IPS-18a (cell line): Measurements from ENCODE around the gene HTATIP2.

Experiments used
- H3K27ac ChIP-seq: one replicate; pipeline ENCODE4 v1.5.1; 2013; ENCODE audit warnings: low read length
- H3K27me3 ChIP-seq: one replicate; pipeline ENCODE4 v1.6.1; 2013; ENCODE audit warnings: mild to moderate bottlenecking, low read length; ENCODE audit not compliant: control insufficient read depth, insufficient read depth
- H3K36me3 ChIP-seq: one replicate; pipeline ENCODE4 v1.6.1; 2013; ENCODE audit warnings: low read depth, low read length; ENCODE audit not compliant: control insufficient read depth
- H3K4me1 ChIP-seq: one replicate; pipeline ENCODE4 v1.6.1; 2013; ENCODE audit warnings: low read depth, low read length; ENCODE audit not compliant: control insufficient read depth
- H3K4me3 ChIP-seq: one replicate; pipeline ENCODE4 v1.5.1; 2013; ENCODE audit warnings: low read length
- H3K9ac ChIP-seq: one replicate; pipeline ENCODE4 v1.6.1; 2013; ENCODE audit warnings: mild to moderate bottlenecking, low read length, moderate library complexity
- H3K9me3 ChIP-seq: one replicate; pipeline ENCODE4 v1.6.1; 2013; ENCODE audit warnings: low read depth, low read length; ENCODE audit not compliant: control insufficient read depth

Gene HTATIP2

DNA sequence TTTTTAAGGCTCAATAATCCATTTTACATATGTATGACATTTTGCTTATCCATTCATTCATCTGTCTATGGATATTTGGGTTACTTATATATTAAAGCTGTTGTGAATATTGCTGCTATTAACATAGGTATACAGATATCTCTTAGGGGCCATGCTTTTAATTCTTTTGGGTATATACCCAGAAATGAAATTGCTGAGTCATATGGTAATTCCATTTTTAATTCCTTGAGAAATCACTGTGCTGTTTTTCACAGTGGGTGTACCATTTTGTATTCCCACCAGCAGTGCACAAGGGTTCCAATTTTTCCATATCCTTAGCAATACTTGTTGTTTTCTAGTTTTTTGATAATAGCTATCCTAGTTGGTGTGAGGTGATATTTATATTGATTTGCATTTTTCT lies 43.0 kb downstream of the HTATIP2 start:
- Histone ChIP-seq H3K9me3 (no peaks in the 10 kb centered on the region), H3K9ac (no peak overlapping the region), H3K4me1 (no peaks in the 10 kb centered on the region), H3K27ac (no peak overlapping the region), H3K27me3 (no peaks in the 10 kb centered on the region), H3K36me3 (peaks cover 31% of the 10 kb centered on the region), H3K4me3 (no peak overlapping the region)

DNA sequence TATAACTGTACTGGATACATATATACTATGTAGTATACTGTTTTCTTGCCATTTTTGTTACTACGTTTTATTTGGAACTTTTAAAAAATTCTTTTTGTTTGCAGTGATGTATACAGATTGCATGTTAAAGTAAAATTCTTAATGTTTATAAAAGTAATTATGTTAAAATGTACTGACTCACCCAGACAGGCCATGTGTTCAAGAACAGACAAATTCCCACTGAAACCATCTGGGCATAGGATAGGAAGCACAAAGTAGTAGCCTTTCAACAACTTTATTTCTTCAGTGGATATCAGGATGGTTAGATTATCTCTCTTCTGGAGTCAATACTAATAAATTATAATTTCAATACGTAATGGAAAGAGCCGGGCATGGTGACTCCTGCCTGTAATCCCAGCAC lies 43.8 kb downstream of the HTATIP2 start:
- Histone ChIP-seq H3K9ac (no peak overlapping the region), H3K36me3 (peaks cover 31% of the 10 kb centered on the region), H3K4me3 (no peak overlapping the region)

DNA sequence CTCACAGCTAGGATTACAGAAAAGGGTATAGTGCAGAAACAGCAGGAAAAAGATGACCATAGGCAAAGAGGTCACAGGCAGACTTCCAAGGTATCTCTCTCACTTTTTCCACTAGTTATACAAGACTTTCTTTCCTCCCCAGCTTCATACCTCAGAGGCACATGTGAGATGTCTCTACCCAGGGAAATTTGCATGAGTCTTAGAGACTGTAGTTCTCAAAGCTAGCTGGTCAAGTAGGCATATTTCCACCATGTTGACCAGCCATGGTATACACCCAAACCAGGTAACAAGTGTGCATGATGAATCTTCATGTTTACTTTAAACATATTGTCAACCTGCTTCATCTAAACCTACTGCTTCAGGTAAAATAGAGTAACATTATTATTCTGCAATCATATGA lies 51.9 kb downstream of the HTATIP2 start:
- H3K4me3 ChIP-seq: no peak overlapping the region
- H3K27me3 ChIP-seq: no peaks in the 10 kb centered on the region
- no peak overlapping the region for H3K9ac ChIP-seq
- peaks cover 4% of the 10 kb centered on the region for H3K36me3 ChIP-seq
- H3K27ac ChIP-seq: no peak overlapping the region
- H3K9me3 ChIP-seq: no peaks in the 10 kb centered on the region
- no peaks in the 10 kb centered on the region for H3K4me1 ChIP-seq

More for the DNA sequence above, 43.8 kb downstream of the HTATIP2 start:
- Histone ChIP-seq H3K9me3 (no peaks in the 10 kb centered on the region), H3K27ac (no peak overlapping the region), H3K4me1 (no peaks in the 10 kb centered on the region), H3K27me3 (no peaks in the 10 kb centered on the region)

DNA sequence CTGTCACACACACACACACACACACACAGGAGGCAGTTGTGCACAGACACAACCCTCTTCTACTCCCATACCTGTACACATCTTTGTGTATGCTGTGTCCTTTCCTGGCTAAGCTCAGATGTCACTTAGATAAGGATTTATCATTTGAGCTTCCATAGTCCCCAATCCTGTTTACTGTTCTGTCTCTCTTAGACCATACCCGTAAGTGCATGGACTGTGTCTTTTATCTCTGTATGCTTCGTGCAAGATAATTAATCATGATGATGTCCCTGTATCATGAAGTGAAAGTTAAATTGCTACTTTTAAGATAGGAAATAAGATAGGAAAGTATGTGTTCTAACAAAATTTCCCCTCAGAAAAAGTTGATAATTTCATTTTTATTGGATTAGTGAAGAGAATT lies 54.3 kb downstream of the HTATIP2 start:
- no peaks in the 10 kb centered on the region for H3K9me3 ChIP-seq
- no peak overlapping the region for H3K4me3 ChIP-seq
- H3K27ac ChIP-seq: no peak overlapping the region
- peaks cover 4% of the 10 kb centered on the region for H3K36me3 ChIP-seq
- H3K4me1 ChIP-seq: no peaks in the 10 kb centered on the region
- H3K9ac ChIP-seq: no peak overlapping the region
- no peaks in the 10 kb centered on the region for H3K27me3 ChIP-seq

DNA sequence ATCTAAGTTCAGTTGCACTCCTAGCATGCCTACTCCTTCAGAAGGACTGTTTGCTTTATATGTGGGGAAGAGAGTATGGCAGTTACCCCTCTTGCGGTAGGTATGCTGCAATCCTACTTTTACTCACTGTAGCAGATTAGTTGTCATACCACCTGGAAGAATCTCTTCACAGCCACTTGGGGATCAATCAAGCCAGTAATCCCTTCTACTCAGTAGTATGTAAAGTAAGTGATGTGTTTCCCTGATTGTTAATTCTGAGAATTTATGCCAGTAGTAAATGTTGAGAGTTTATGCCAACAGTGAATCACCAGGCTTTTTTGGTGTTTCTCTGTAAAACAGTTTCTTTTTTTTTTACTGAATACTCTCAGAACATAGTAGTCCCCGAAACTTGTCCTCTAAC lies 58.4 kb downstream of the HTATIP2 start:
- Histone ChIP-seq H3K27me3 (no peaks in the 10 kb centered on the region), H3K9me3 (no peaks in the 10 kb centered on the region), H3K4me1 (no peaks in the 10 kb centered on the region), H3K27ac (no peak overlapping the region), H3K4me3 (no peak overlapping the region), H3K36me3 (peaks cover 22% of the 10 kb centered on the region), H3K9ac (no peak overlapping the region)

DNA sequence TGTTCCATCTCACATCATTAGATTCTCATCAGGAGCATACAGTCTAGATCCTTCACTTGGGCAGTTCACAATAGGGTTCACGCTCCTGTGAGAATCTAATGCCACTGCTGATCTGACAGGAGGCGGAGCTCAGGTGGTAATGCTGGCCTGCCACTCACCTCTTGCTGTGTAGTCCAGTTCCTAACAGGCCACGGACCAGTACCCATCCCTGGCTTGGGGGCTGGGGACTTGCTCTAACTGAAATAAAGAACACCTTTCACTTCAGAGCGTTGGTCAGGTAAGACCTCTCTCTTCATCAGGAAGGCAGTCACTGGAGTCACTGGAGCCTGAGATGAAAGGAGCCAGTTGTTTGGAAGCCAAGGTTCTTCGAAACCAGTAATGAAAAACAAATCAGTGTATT lies 65.7 kb downstream of the HTATIP2 start:
- H3K36me3 ChIP-seq: peaks cover 16% of the 10 kb centered on the region
- no peak overlapping the region for H3K27ac ChIP-seq
- H3K27me3 ChIP-seq: no peaks in the 10 kb centered on the region
- H3K9me3 ChIP-seq: no peaks in the 10 kb centered on the region
- no peak overlapping the region for H3K4me3 ChIP-seq
- H3K4me1 ChIP-seq: no peaks in the 10 kb centered on the region
- H3K9ac ChIP-seq: no peak overlapping the region
